ENCODE results near the gene UBB. TPM values are rescaled to one million over a fixed set of nuclear protein-coding genes. Genes with fewer than 3 reads are reported as not detected.

UBB gene
- total and polyA plus RNA-seq, 9 of the 15 experiments (the other 6 are each of a cell fraction or from before 2014, with no cell fraction given): 1,069 to 4,143 (median 1,696) TPM

DNA sequence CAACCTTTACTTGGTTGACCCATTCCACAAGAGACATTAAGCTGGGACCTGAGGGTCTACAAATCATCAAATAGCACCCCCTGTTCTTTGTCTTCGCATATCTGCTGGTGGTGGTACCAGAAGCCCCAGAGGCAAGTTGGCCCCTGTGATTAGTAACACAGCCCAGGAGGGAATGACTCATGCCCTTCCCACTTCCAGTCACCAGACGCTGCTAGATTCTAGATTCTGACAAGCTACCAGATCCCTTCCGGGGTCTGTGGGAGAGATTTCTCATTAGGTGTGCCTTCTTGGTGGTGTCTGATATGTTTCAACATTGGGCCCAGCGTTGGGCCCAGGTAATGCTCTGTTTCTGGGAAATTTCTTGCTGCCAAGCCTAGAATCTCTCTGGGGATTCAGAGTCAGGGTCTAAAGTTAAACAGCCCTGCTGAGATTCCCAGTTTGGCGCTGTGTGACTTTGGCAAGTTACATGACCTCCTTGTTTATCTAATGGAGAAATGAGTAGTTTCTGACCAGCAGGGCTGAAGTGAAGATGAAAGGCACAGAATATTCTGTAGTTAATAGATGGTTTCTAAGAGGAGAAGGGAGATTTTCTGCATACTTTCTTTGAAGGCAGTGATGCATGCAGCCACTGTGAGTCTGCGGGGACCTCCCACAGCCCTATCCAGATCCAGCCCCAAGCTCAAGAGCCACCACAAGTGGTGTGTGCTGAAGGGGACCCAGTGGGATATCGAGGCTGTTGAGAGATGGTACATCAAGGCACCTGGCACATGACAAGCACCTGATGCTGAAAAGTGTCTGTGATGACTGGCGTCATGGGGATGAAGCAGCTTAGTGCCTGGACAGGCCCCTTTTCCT is 38.4 kb downstream of the UBB start (continued):
- TF ChIP-seq CHD7 (IDR thresholded peaks at IDR 0.05; ENCODE audit: low read depth, low read length): no peak
- TF ChIP-seq SRSF3 (IDR thresholded peaks at IDR 0.05; ENCODE audit: insufficient read depth, low read length): no peak
- no peak for TF ChIP-seq ZKSCAN3 (CRISPR knock-in tag; IDR thresholded peaks at IDR 0.05)
- TF ChIP-seq SMARCC2 (IDR thresholded peaks at IDR 0.05; ENCODE audit: low read depth): peak; percentile 77
- peak; percentile 93 for TF ChIP-seq SMARCE1 (IDR thresholded peaks at IDR 0.05)
- no peak for TF ChIP-seq ZBTB17 (CRISPR knock-in tag; IDR thresholded peaks at IDR 0.05)
- peak; percentile 50 for TF ChIP-seq NEUROD1 (IDR thresholded peaks at IDR 0.05; ENCODE audit: borderline replicate concordance, low read depth, low read length, partially characterized antibody)
- TF ChIP-seq, protein P1, sequence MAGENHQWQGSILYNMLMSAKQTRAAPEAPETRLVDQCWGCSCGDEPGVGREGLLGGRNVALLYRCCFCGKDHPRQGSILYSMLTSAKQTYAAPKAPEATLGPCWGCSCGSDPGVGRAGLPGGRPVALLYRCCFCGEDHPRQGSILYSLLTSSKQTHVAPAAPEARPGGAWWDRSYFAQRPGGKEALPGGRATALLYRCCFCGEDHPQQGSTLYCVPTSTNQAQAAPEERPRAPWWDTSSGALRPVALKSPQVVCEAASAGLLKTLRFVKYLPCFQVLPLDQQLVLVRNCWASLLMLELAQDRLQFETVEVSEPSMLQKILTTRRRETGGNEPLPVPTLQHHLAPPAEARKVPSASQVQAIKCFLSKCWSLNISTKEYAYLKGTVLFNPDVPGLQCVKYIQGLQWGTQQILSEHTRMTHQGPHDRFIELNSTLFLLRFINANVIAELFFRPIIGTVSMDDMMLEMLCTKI (IDR thresholded peaks at IDR 0.05; ENCODE audit: partially characterized antibody): no peak
- 0 out of 4 replicates have a peak, but pooled peaks of 1 of the 2 experiments have one; percentile 38 for TF ChIP-seq ZMIZ1 (IDR thresholded peaks at IDR 0.05; ENCODE audit: low read depth in 2 of 2, low read length in 2 of 2)
- no peak for TF ChIP-seq TFAM (CRISPR knock-in tag; conservative IDR thresholded peaks at IDR 0.05)

All from K562 (cell line).